Stimulated activated CD8-positive, alpha-beta memory T cell treated with anti-CD3 and anti-CD28 coated beads, Interleukin-4, amount 100 ng/mL, for 4 hours (primary cell): ENCODE results near the gene KRTAP5-2.

Experiments used
- DNase-seq, 2 donors: peaks; one replicate each; pipeline ENCODE4 v3.0.0-alpha.2; 2020; ENCODE audit warnings: low read depth in 2 of 2, low spot score in 1 of 2

Gene KRTAP5-2

DNA sequence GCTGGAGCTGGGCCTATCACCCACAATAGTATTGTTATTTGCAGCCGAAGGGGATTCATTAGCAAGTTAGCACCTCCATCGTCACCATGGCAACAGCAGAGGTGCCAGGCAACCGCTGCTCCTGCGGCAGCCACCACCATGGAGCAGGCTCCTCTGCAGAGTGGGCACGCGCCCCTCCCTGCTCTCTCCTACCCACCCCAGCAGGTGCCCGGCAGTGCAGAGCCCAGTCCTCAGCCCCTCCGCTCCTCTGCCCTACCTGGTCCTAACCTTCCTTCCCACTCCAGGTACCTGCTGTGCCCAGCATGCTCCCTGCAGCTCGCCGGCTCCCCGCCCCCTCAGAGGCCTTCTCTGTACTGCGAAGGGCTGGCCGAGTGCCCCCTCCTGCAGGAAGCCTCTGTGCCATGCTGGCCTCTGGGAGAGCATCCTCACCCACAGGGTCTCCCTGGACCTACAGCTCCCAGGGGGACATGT, 29.6 kb downstream of the KRTAP5-2 start:
- DNase-seq: peak in 1 of 2 donors; percentile 41

DNA sequence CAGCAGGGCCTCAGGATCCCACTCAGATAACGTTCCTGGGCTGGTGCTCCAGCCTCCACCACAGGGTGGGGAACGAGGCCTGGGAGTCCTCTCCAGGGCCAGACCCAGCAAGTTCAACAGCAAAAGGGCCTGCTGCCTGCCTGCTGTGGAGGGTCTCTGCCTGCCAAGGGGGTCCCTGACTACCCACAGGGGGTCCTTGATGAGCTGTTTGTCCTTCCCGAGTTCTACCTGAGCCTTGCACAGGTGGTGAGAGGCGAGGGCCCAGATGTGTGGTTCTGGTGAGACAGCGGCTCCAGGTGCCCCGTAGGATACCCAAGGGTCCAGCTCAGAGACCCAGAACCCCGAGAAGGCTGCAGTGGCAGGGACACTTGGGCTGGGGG, 30.4 kb downstream of the KRTAP5-2 start:
- DNase-seq: no peak

DNA sequence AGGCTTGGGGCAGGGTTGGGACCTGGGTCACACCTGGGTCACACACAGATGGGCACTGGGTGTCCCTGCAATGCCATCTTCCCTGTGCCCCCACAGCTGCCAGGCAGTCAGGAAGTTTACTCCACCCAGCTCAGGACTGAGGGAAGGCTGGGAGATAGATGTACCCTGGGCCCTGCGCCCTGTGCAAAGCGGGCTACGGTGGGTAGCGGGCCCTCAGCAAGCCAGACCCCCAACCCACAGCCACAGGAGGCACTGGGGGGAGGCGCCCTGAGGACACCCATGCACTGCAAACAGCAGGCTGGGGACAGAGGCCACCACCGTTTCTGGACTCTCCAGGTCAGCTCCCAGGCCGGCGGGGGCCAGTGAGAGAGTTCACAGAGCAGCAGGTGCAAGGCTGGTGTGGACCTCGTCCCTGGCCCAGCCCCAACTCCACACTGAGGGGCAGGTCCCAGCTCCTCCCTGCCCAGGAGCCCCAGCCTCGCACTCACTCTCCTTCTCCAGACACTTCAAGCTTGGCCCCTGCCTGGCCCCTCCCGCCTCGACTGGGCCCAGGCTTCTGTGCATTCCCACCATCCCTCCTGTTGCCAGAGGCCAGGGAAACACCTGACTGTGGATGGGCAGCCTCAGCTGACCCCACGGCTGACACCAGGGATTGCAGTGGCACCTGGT, 30.9 kb downstream of the KRTAP5-2 start:
- no peak for DNase-seq

DNA sequence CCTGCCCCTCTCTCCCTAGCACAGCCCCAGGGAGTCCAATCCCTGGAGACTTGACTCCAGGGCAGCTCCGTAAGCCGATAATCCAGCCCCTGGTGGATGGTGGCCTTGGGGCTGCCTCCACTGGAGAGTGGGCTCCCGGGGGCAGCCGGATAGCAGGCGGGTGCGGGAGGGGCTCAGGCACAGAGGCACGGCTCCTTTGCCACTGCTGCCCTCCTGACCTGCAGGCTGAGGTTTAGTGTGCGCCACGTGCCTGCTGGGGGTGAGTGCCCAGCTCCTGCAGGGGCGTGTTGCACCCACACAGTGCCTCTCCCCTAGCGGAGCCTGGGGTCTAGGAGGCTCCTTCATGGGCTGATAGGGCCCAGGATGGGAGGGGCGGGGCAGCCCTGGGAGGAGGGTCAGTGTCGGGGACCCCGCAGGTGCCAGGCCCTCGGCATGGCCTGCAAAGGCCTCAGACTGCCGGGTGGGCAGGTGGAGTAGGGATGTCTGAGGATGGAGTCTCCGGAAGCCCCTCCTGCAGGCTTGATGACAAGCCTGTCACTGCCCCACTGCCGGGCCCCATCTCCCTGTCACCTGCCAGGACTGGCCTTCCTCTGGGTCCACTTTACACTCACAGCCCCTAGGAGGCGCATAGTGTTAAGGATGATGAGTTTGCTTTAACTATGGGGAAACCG, 31.6 kb downstream of the KRTAP5-2 start:
- DNase-seq: no peak

DNA sequence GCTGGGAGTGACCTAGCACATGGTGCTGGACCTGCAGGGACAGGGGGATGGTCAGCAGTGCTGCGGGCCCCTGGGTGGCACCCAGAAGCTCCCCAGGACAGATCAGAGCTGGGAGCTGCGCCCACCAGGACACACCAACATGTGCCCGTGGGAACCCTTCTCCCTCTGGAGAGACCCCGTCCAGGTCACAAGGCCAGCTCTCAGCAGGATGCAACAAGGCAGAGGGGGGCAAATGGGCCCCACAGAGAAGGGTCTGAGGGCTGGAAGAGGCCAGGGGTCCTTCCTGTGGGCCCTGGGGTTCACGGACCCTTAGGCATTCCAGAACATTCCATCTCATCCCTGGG, 32.2 kb downstream of the KRTAP5-2 start:
- no peak for DNase-seq

DNA sequence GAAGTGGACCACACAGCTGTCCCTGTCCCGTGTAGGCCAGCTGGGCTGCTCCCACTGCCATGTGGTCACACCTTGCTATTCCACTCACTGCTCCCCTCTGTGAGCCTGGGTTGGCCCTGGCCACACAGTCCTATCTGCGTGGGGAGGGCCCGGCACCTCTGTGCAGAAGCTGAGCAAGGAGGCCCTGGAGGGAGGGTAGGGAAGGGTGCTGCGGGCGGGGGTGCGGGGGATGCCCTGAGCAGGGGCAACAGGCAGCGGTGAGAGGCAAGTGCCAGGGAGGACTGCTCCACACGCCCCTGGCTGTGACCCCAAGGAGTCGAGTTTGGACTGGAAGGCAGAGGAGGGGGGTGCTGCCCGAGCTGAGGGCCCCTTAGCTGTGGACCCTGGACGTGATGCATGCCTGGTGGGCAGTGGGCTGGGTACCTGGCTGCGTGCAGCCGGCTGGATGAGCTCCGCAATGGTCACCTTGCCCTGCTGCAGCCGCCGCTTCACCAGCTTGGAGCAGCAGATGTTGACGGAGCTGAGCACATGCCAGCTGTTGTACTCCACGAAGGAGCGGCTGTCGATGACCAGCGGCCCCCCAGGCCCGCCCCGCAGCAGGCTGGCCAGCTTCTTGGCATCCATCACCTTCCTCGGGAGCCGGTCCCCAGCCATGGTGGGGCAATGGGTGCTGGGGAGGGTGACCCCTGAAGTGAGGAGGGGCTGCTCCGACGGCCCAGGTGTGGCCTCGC, 32.8 kb downstream of the KRTAP5-2 start:
- no peak for DNase-seq

DNA sequence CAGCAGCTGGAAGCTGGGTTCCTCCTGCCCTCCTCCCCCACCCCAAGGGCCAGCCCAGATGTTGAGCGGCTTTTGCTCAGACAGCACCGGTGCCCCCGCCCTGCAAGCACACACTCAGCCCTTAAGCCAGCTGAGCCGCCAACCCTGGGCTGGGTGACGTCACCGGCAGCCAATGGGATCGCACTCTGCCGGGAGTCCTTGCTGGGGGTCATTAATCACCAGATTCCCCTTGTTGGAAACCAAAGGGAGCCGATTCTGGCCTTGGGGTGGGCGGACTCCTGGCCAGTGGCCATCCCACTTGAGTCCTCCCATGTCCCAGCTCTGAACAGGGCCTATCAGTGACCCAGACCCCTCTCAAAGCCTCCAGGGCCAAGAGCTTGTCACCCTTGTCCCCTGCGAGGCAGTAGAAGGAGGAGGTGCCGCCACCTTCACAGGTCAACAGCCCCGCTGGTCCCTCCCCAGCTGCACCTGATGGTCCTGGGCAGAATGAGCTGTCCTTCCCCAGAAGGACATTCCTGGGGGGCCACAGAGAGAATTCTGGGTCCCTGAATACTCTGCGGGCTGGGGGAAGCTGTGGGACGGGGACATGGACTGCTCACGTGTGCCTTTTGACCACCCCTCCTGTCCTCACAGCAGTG, 33.4 kb downstream of the KRTAP5-2 start:
- DNase-seq: no peak

DNA sequence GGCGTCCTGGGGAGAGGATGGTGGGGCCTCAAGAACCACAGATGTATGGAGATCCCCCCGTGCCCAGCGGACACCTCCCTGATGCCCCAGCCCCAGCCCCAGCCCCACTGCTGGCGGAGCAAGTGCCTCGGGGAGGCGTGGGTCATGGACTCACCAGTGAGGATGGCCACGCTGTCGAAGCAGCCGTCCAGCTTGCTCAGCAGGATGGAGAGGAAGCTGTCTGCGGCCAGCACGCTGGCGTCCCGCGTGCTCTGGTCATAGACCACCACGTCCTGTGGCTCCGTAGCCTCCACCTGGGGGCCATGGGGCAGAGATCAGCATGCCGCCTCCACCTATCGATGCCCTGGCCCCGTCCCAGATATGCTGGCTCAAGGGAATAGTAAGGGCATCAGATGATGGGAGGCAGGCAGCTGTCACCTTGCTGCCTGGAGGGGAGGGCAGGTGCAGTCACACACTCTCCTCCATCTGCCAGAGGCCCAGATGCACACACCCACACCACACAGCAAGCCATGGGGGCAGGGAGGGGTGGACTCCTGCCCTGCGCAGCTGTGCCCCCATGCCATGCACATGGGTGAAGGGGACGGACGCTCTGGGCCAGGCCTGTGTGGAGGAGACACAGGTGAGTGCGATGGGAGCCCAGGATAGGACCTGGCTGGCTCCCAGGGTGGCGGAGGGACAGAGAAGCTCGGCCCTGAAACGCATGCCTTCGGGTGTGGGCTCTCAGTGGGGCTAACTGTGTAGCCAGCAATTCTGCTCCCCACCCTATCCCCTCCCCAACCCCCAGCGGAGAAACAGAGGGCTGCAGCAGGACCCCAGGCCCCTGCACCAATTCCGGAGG, 34.2 kb downstream of the KRTAP5-2 start:
- no peak for DNase-seq

DNA sequence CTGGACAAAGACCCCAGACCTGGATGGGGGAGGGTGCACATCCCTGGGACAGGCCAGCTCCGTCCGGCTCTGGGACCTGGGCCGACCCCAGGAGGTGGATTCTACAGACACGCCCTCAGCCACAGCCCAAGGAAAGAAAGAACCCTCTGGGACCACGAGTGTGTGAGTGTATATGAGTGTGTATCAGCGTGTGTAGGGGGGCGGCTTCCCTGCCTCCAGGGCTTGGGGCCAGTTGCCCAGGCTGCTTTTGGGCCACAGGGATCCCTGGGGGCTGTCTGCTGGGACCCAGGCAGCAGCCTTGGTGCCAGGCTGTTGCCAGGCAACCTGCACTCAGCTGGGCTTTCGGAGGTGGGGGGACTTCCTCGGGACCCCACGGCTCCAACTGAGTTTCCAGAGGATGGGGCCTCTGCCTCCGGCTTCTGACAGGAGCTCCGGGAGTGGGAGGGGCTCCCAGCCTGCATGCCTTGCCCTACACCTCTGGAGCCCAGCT, 34.9 kb downstream of the KRTAP5-2 start:
- no peak for DNase-seq

DNA sequence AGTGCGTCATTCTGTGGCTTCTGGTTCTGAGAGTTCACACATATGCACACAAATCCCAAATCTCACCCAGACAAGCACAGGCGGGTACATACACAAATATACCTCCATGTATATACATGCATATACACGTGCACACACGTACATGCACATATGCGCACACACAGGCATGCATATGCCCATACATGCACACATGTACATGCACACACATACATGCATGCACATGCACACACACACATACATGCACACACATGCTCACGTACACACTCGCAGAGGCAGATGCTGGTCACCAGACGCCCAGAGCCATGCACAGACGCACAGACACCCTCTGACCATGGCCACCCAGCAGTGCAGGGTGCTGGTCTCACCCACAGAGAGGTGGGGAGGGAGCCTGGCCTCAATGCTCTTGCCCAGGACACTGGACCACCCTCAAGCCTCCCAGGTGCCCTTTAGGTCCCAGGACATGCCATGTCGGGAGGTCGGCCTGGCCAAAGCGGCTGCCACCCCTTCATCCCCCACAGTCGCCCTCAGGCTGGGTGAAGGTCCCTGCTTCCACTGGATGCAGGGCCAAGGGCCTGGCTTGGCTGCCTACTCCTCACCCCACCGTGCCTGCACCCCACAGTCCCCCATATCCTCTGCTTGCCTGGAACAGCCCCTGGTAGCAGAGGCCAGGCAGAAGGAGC, 35.5 kb downstream of the KRTAP5-2 start:
- DNase-seq: no peak

DNA sequence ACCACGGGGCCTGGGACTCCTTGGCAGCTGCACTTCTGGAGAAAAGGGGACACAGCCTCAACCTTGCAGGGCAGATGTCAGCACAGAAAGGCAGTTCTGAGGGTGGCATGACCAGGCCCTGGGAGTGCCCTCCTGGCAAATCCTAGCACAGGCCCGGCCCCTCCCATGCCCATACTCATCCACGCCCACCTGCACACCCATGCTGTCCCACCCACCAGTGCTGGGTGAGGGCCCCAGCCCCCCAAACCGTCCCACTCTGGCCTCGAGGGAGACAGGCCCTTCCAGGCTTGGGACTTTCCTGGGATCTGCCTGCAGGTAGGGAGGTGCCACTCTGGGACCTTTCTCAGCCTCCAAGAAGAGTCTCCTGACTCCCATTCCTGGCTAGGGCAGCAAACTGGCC, 36.1 kb downstream of the KRTAP5-2 start:
- no peak for DNase-seq

DNA sequence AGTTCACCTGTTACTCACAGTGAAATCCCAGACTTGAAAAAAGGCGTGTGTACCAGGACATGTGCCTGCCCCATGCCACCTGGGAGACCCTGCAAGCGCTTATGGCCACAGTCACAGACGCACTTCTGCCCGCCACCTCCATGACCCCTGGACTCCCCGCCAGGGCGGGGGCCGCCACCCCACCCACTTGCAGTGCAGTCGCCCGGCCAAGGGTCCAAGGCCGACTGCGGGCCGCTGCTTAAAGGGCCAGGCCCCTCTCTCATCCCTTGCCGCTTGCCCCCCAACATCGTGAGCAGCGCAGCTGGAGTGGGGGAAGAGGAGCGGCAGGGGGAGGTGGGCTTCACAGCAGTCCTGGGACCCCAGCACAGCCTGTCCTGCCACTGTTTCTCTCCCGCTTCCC, 36.8 kb downstream of the KRTAP5-2 start:
- DNase-seq: no peak

DNA sequence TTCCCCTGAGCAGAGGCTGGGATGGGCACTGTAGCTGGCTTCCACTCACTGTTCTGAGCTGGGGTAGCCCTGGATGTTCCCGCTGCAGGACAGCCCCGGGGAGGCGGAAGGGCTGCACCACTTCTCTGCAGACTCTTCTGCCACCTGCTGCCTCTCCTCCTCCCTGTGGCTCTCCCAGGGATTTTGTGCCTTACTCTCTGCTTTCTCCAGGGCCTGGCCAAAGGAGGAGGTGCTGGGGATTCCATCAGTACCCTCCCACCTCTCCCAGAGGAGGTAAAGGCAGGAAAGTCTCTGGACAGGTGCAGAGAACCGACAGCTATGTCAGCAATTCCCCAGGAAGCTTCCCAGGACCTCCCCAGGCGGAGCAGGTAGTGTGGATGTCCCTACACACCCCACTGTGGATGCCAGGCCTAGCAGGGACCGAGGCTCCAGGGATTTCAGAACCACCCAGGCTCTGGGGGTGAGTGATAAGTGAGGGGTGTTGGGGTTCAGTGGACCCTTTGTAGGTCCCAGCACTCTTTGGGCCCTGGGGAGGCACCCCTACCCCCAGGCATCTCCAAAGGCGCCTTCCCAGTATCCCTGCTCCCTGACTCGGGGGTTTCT, 37.3 kb downstream of the KRTAP5-2 start:
- no peak for DNase-seq

DNA sequence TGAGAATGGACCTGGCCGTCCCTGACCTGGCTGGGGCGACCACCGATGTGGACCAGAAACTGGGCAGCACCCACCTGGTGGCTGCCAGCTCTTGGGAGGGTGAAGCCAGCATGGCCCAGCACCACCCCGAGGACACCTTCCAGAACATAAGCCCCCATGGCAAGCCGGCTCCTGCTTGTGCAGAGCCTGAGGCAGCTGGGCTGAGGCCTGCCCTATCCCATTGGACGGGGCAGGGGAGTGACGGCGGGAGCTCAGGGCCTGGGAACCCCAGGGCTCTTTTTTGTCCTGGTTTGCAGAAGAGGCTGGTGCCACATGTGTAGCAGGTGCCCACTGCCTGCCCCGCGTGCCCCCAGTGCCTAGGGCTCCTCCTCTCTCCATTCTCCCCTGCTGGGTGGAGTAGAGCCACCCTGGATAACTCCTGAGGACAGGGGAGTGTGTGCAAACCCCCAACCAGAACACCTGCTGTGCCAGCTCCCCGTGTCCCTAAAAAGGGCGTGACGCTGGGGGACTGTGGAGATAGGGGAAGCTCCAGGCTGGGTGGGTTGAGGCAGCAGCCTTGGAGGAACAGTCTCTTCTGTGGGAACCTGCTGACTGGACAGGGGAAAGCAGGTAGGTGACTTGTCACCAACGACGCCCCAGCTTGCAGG, 38.0 kb downstream of the KRTAP5-2 start:
- no peak for DNase-seq

DNA sequence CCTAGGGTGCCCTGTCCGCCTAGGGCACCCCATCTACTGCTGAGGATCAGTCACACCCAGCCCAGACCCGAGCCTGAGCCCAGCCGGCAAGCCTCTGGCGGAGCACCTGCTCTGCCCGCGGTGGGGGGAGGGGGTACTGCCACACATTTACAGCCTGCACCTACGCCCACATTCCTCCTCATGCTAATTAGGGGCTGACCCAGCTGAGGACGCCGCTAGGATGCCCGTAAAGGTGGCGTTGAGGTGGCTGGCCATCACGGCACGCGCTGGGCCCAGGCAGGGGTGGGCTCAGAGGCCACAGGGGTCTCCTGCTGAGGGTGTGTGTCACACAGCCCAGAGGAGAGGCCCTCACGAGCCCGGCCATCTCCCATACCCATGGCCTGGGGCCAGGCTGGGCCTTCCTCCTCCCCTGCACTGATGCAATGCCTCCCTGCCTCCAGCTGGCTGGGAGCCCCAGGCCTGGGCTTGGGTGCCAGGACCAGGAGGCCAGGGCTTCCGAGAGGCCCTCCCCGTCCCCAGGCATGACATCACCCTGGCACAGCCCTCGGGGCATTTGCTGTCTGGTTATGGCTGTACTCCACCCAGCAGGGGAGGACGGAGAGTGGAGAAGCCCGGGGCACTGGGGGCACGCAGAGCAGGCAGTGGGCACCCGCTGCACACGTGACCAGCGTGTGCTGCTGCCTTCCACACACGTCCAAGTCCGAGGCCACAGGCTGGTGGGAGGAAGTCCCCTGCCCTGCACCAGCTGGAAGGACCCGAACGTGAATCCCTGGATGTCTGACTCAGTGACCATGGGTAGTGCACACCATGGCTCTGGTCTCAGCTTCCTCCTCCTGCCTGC, 38.8 kb downstream of the KRTAP5-2 start:
- DNase-seq: no peak

DNA sequence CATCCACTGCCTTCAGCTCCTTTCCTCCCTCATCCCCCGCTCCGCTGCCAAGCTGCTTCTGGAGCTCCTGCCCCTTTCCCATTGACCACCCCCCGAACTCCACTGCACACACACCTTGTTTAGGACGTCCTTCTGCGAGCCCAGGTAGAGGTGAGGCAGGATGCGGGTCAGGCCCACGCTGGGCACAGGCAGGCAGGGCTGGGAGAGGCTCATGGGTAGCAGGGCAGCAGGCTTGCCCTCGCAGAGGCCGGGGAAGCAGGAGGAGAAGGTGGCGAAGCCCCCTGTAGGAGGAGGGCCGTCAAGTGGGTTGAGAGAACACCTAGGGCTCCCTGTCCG, 39.4 kb downstream of the KRTAP5-2 start:
- no peak for DNase-seq

DNA sequence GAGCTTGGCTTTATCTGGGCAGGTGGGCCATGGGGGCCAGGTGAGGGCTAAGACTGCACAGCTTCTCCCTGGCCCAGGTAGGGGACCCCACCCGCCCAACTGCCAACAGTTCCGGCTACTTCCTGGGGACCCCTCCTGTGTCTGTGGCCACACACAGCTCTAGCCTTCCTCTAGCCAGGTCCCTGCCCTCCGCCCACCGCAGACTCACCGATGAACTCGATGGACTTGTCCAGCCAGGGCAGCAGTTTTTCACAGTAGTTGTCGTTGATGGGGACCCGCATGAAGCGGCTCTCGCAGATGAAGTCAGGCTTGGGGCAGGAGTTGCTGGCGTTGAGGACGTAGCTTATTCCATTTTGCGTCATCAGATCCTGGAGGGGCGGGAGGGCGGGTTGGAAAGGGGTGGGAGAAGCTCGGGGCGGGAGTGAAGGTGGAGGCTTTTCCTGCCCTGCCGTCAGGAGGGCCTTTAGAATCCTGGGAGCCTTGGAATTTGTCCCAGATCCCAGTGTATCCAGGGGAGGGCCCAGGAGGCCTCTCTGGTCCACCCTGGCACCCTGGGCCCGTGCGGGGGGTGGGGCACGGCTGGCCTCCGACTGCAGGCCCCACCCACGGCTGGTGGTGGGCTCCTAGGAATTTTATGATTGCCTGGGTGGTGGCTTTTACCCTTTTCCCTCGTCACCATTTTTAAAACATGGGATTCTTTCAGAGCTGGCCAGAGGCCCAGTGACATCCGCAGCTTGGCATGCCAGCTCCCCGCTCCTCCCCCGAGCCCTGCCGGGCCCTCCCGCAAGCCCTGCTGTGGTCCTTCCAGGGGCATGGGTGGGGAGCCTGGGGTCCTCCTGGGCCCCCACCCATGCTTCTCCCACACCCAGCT, 40.0 kb downstream of the KRTAP5-2 start:
- no peak for DNase-seq
